ENCODE measurements around the gene RPGRIP1L. TPM values are rescaled to one million over a fixed set of nuclear protein-coding genes. Genes with fewer than 3 reads are reported as not detected.

The RPGRIP1L gene
- total and polyA plus RNA-seq, 2 donors (not counting 1 experiment from before 2014, with no cell fraction given), result 1.0 to 7.1 TPM

DNA sequence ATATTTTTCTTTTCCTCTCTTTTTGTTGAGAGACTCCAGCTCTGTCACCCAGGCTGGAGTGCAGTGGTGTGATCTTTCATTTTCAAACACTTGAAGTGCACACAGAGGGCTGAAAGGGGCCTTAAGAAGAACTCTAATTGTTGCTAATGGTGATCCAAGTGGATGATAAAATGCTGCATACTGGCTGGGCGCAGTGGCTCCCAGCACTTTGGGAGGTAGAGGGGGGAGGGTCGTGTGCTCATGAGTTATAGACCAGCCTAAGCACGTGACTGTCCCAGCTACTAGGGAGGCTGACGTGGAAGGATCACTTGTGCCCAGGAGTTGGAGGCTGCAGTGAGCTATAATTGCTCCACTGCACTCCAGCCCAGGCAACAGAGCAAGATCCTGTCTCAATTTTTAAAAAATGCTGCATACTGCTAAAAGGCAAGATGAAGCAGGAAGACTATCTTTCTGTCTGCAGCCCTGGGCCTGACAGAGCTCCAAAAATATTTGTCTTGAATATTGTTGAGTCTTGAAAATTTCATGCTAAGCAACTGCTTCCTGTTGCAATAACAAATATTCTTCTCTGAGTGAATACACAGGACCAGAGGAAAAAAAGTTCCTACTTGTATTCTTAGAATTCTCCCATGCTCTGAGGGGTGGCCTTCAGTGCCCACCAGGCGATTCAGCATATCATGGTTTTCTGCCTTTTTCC is 137.0 kb downstream of the RPGRIP1L start:
- H3K4me3 Mint-ChIP-seq, result no peak overlapping the region
- H3K9ac ChIP-seq (ENCODE audit: low read length), result no peak overlapping the region

DNA sequence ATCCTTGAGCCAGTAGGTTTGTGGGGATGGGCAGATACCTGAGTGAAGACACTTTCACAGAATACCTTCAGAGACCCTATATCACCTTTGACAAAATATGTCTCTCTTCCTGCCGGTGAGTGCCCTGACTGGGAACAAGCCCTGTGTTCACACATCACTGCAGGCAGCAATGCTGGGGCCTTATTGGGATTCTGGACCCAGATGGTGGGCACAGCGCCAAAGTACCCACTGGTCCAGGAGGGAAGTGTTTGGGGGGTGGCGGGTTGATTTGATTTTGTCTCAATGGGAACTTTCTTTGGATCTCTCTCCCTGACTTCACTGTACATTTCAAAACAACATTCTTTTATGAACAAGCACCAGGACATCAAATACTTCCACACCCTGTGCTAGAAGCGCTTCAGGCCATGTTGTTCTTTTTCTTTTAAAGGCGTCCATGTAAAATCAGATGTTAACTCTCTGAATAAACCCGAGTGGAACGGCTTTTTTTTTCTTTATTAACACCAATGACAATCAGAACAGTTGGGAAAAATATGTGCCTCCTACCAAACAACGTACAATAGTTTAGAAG is 138.3 kb downstream of the RPGRIP1L start:
- DNase-seq, result no peak
- no peaks in the 10 kb centered on the region for H3K4me1 Mint-ChIP-seq

More for the DNA sequence above, 137.0 kb downstream of the RPGRIP1L start:
- no peaks in the 10 kb centered on the region for H3K4me1 Mint-ChIP-seq
- DNase-seq (no peak), ATAC-seq (ENCODE audit: low read depth) (no peak)
- no peak for TF ChIP-seq EZH2 (IDR thresholded peaks at IDR 0.05; ENCODE audit: borderline replicate concordance, insufficient read depth, low read depth, low read length, poor library complexity, severe bottlenecking)
- TF ChIP-seq, protein P1, sequence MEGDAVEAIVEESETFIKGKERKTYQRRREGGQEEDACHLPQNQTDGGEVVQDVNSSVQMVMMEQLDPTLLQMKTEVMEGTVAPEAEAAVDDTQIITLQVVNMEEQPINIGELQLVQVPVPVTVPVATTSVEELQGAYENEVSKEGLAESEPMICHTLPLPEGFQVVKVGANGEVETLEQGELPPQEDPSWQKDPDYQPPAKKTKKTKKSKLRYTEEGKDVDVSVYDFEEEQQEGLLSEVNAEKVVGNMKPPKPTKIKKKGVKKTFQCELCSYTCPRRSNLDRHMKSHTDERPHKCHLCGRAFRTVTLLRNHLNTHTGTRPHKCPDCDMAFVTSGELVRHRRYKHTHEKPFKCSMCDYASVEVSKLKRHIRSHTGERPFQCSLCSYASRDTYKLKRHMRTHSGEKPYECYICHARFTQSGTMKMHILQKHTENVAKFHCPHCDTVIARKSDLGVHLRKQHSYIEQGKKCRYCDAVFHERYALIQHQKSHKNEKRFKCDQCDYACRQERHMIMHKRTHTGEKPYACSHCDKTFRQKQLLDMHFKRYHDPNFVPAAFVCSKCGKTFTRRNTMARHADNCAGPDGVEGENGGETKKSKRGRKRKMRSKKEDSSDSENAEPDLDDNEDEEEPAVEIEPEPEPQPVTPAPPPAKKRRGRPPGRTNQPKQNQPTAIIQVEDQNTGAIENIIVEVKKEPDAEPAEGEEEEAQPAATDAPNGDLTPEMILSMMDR (IDR thresholded peaks at IDR 0.05), result no peak
- ChIA-PET POLR2A (no interaction called here), CTCF (no interaction called here)
- intact Hi-C loops (cut with micrococcal nuclease), result no loop called here
- H3K9me3 ChIP-seq (ENCODE audit: control extremely low read depth in 1 of 3, control insufficient read depth in 2 of 3, insufficient read depth in 1 of 3, low read length in 2 of 3), result peaks cover 4 to 10% (median 5%) of the 10 kb centered on the region in 3 donors
- H2AFZ ChIP-seq (ENCODE audit: insufficient read depth, low read depth, low read length, poor library complexity, severe bottlenecking), result no peak overlapping the region
- no peaks in the 10 kb centered on the region for H3K79me2 ChIP-seq (ENCODE audit: control insufficient read depth, insufficient read depth, low read length)
- peaks cover 8% of the 10 kb centered on the region for H3K9me3 Mint-ChIP-seq (ENCODE audit: insufficient read depth)
- WGBS (ENCODE audit: insufficient coverage), result 86% methylated on average over 4 of the region's 5 CpGs
- no peak overlapping the region for H3K4me2 ChIP-seq (replicated peaks; ENCODE audit: low read depth, low read length, poor library complexity, severe bottlenecking)
- H3K27ac Mint-ChIP-seq, result no peak overlapping the region
- H3K4me1 ChIP-seq (ENCODE audit: control insufficient read depth in 2 of 2, insufficient read depth in 2 of 2, low read length in 2 of 2), result no peaks in the 10 kb centered on the region
- peaks cover 18% of the 10 kb centered on the region for H3K27me3 Mint-ChIP-seq
- H3K4me3 ChIP-seq (ENCODE audit: control extremely low read depth in 1 of 5, extremely low read depth in 1 of 5, insufficient read depth in 1 of 5, low read depth in 2 of 5, low read length in 4 of 5), result no peak overlapping the region
- no peaks in the 10 kb centered on the region for H3K27me3 ChIP-seq (replicated peaks in 1 of 4; ENCODE audit: control extremely low read depth in 1 of 4, control insufficient read depth in 3 of 4, insufficient read depth in 4 of 4, low read length in 3 of 4)
- no peaks in the 10 kb centered on the region for H4K20me1 ChIP-seq (ENCODE audit: control insufficient read depth, insufficient read depth, low read length, poor library complexity, severe bottlenecking)
- no peak overlapping the region for H3K27ac ChIP-seq (ENCODE audit: low read length in 2 of 2)
- no peaks in the 10 kb centered on the region for H3K36me3 ChIP-seq (replicated peaks in 1 of 2; ENCODE audit: control extremely low read depth in 1 of 2, control insufficient read depth in 1 of 2, extremely low read depth in 1 of 2, insufficient read depth in 2 of 2, low read length in 1 of 2)

More for the DNA sequence above, 138.3 kb downstream of the RPGRIP1L start:
- CTCF ChIA-PET, result no interaction called here
- peaks cover 16% of the 10 kb centered on the region for H3K27me3 Mint-ChIP-seq
- intact Hi-C loops (cut with micrococcal nuclease), result no loop called here
- no peaks in the 10 kb centered on the region for H3K9me3 Mint-ChIP-seq (ENCODE audit: insufficient read depth)
- no peak for ATAC-seq (ENCODE audit: low read depth)
- H3K27ac Mint-ChIP-seq, result no peak overlapping the region
- Histone ChIP-seq H3K36me3 (replicated peaks in 1 of 2; ENCODE audit: control extremely low read depth in 1 of 2, control insufficient read depth in 1 of 2, extremely low read depth in 1 of 2, insufficient read depth in 2 of 2, low read length in 1 of 2) (no peaks in the 10 kb centered on the region), H2AFZ (ENCODE audit: insufficient read depth, low read depth, low read length, poor library complexity, severe bottlenecking) (no peak overlapping the region), H3K4me1 (ENCODE audit: control insufficient read depth in 2 of 2, insufficient read depth in 2 of 2, low read length in 2 of 2) (no peaks in the 10 kb centered on the region), H3K27ac (ENCODE audit: low read length in 2 of 2) (no peak overlapping the region), H3K4me3 (ENCODE audit: control extremely low read depth in 1 of 5, extremely low read depth in 1 of 5, insufficient read depth in 1 of 5, low read depth in 2 of 5, low read length in 4 of 5) (no peak overlapping the region), H4K20me1 (ENCODE audit: control insufficient read depth, insufficient read depth, low read length, poor library complexity, severe bottlenecking) (no peaks in the 10 kb centered on the region), H3K9ac (ENCODE audit: low read length) (no peak overlapping the region), H3K4me2 (replicated peaks; ENCODE audit: low read depth, low read length, poor library complexity, severe bottlenecking) (no peak overlapping the region), H3K9me3 (ENCODE audit: control extremely low read depth in 1 of 3, control insufficient read depth in 2 of 3, insufficient read depth in 1 of 3, low read length in 2 of 3) (no peaks in the 10 kb centered on the region), H3K79me2 (ENCODE audit: control insufficient read depth, insufficient read depth, low read length) (no peaks in the 10 kb centered on the region), H3K27me3 (replicated peaks in 1 of 4; ENCODE audit: control extremely low read depth in 1 of 4, control insufficient read depth in 3 of 4, insufficient read depth in 4 of 4, low read length in 3 of 4) (no peaks in the 10 kb centered on the region)
- POLR2A ChIA-PET, result no interaction called here
- no peak overlapping the region for H3K4me3 Mint-ChIP-seq
- WGBS (ENCODE audit: insufficient coverage), result 83% methylated on average over 3 of the region's 8 CpGs
- TF ChIP-seq EZH2 (IDR thresholded peaks at IDR 0.05; ENCODE audit: borderline replicate concordance, insufficient read depth, low read depth, low read length, poor library complexity, severe bottlenecking), result no peak
- TF ChIP-seq, protein P1 (IDR thresholded peaks at IDR 0.05), result no peak
